HL-60 (cell line): Measurements from ENCODE around the gene PANX2.

ENCODE experiments used
- CTCF ChIP-seq: IDR thresholded peaks from one replicate; pipeline ENCODE4 v1.5.1; 2011; ENCODE audit warnings: low read length, control low read depth, inconsistent platforms; ENCODE audit not compliant: insufficient read depth
- GABPA ChIP-seq: IDR thresholded peaks from 2 replicates; pipeline ENCODE4 v1.6.1; 2012; ENCODE audit warnings: low read depth
- REST ChIP-seq: IDR thresholded peaks from 2 replicates; pipeline ENCODE4 v1.6.1; 2012; ENCODE audit warnings: low read depth; ENCODE audit not compliant: insufficient replicate concordance
- SPI1 ChIP-seq: IDR thresholded peaks from 2 replicates; pipeline ENCODE4 v1.6.1; 2012; ENCODE audit warnings: low read depth, mild to moderate bottlenecking, borderline replicate concordance

GRCh38 chr22:50178871-50179869 is 8.6 kb downstream of the PANX2 start:
- no peak for TF ChIP-seq CTCF
- no peak for TF ChIP-seq SPI1
- TF ChIP-seq REST: no peak
- TF ChIP-seq GABPA: no peak
